Thyroid gland (tissue), 4 donors: Measurements from ENCODE around the gene SLC41A1.

ENCODE experiments used
- CTCF ChIP-seq, 6 experiments: fragments of 200-600 bp in 3 of 6; fragments of 450-650 bp in 3 of 6; sonication (generic) in 3 of 6; IDR thresholded peaks; one replicate each; pipeline ENCODE4 v1.5.1; 2016 to 2019; ENCODE audit warnings: antibody characterized with exemption in 6 of 6, mild to moderate bottlenecking in 2 of 6, inconsistent platforms in 1 of 6, moderate library complexity in 1 of 6
- POLR2A ChIP-seq, 2 donors: fragments of 450-650 bp; IDR thresholded peaks; one replicate each; pipeline ENCODE4 v1.6.1; 2017; ENCODE audit warnings: antibody characterized with exemption in 2 of 2, mild to moderate bottlenecking in 2 of 2, moderate library complexity in 1 of 2

- TF ChIP-seq CTCF (IDR thresholded peaks at IDR 0.05) (peak; percentile 16 to 77 (median 66)), POLR2A (IDR thresholded peaks at IDR 0.05) (no peak)
These were observed 21.3 kb downstream of the SLC41A1 start for GRCh38 chr1:205791568-205792180.
